HepG2 (cell line): Measurements from ENCODE around the gene GDF7. TPM values are rescaled to one million over a fixed set of nuclear protein-coding genes. Genes with fewer than 3 reads are reported as not detected.

ENCODE experiments used
- GPN1 ChIP-seq: sonication (generic); formaldehyde crosslinking; IDR thresholded peaks from 2 replicates; pipeline ENCODE4 v1.5.1; 2020; ENCODE audit warnings: missing genetic modification reagents, borderline replicate concordance
- NFATC3 ChIP-seq: sonication (generic); formaldehyde crosslinking; IDR thresholded peaks from 2 replicates; pipeline ENCODE4 v1.5.1; 2020; ENCODE audit warnings: mild to moderate bottlenecking, missing genetic modification reagents
- TFDP1 ChIP-seq: IDR thresholded peaks from 2 replicates; pipeline ENCODE4 v1.6.1; 2016; ENCODE audit warnings: missing compliant biosample characterization, missing genetic modification reagents, borderline replicate concordance
- THAP7 ChIP-seq: sonication (generic); formaldehyde crosslinking; IDR thresholded peaks from 2 replicates; pipeline ENCODE4 v1.8.1; 2023; ENCODE audit warnings: mild to moderate bottlenecking, missing genetic modification reagents
- TMF1 ChIP-seq: sonication (generic); formaldehyde crosslinking; IDR thresholded peaks from 2 replicates; pipeline ENCODE4 v1.8.1; 2022; ENCODE audit warnings: low read depth, missing genetic modification reagents
- ZBTB39 ChIP-seq: sonication (generic); formaldehyde crosslinking; IDR thresholded peaks from 2 replicates; pipeline ENCODE4 v1.5.0; 2020; ENCODE audit warnings: missing genetic modification reagents
- ZFP36 ChIP-seq: fragments of 150-350 bp; IDR thresholded peaks from 2 replicates; pipeline ENCODE4 v1.6.1; 2018; ENCODE audit warnings: borderline replicate concordance, low read length, low read depth; ENCODE audit not compliant: partially characterized antibody
- ZNF124 ChIP-seq: sonication (generic); formaldehyde crosslinking; IDR thresholded peaks from 2 replicates; pipeline ENCODE4 v1.4.0; 2020; ENCODE audit warnings: missing genetic modification reagents
- ZNF234 ChIP-seq: sonication (generic); formaldehyde crosslinking; conservative IDR thresholded peaks from 2 replicates; pipeline ENCODE4 v1.5.1; 2020; ENCODE audit warnings: mild to moderate bottlenecking, missing genetic modification reagents
- ZNF24 ChIP-seq: fragments of 450-650 bp; IDR thresholded peaks from 2 replicates; pipeline ENCODE4 v1.6.1; 2017; ENCODE audit warnings: antibody characterized with exemption, mild to moderate bottlenecking
- ZNF333 ChIP-seq: sonication (generic); formaldehyde crosslinking; IDR thresholded peaks from 2 replicates; pipeline ENCODE4 v1.4.0; 2020; ENCODE audit warnings: mild to moderate bottlenecking, missing genetic modification reagents, borderline replicate concordance
- ZNF431 ChIP-seq: sonication (generic); formaldehyde crosslinking; IDR thresholded peaks from 2 replicates; pipeline ENCODE4 v1.9.0; 2022; ENCODE audit warnings: missing genetic modification reagents, low read depth, mild to moderate bottlenecking, borderline replicate concordance
- ZNF44 ChIP-seq: sonication (generic); formaldehyde crosslinking; IDR thresholded peaks from 2 replicates; pipeline ENCODE4 v1.5.1; 2020; ENCODE audit warnings: mild to moderate bottlenecking, missing genetic modification reagents
- ZNF441 ChIP-seq: sonication (generic); formaldehyde crosslinking; IDR thresholded peaks from 2 replicates; pipeline ENCODE4 v1.7.0; 2021; ENCODE audit warnings: missing genetic modification reagents, borderline replicate concordance
- ZNF556 ChIP-seq: sonication (generic); formaldehyde crosslinking; IDR thresholded peaks from 2 replicates; pipeline ENCODE4 v1.4.0; 2020; ENCODE audit warnings: mild to moderate bottlenecking, missing genetic modification reagents, borderline replicate concordance
- ZNF629 ChIP-seq: sonication (generic); formaldehyde crosslinking; conservative IDR thresholded peaks from 2 replicates; pipeline ENCODE4 v1.5.0; 2020; ENCODE audit warnings: missing genetic modification reagents
- polyA plus RNA-seq, 8 experiments: library from polyadenylated mRNA; depleted of rRNA in 3 of 8; stranded (reverse) in 7 of 8; unstranded in 1 of 8; fragments of >200 nt; fragmentation: Illumina TruSeq in 4 of 8; extraction: Trizol in 4 of 8; gene quantifications; 2 replicates each; pipeline versions ENCODE4 v1.2.1 to v1.2.3, GENCODE V29; 2011 to 2016; ENCODE audit warnings: low read depth in 4 of 8, missing spikeins in 1 of 8, mixed read lengths in 1 of 8; ENCODE audit not compliant: insufficient read depth in 1 of 8
- total RNA-seq, 5 experiments: library from RNA; depleted of rRNA; stranded (reverse); fragments of >200 nt; fragmentation: Illumina TruSeq; extraction: Trizol; gene quantifications; 2 replicates each; pipeline ENCODE4 v1.2.3, GENCODE V29; 2016; ENCODE audit warnings: low read depth in 1 of 5
- TF ChIP-seq, protein P1 (sequence below): sonication (generic); formaldehyde crosslinking; IDR thresholded peaks from 2 replicates; pipeline ENCODE4 v1.8.0; 2022; ENCODE audit warnings: missing genetic modification reagents, mild to moderate bottlenecking, moderate library complexity, borderline replicate concordance
- TF ChIP-seq, protein P2 (sequence below): sonication (generic); formaldehyde crosslinking; IDR thresholded peaks from 2 replicates; pipeline ENCODE4 v1.8.0; 2022; ENCODE audit warnings: mild to moderate bottlenecking, missing genetic modification reagents, moderate library complexity
- TF ChIP-seq, protein P3 (sequence below): sonication (generic); formaldehyde crosslinking; IDR thresholded peaks from 2 replicates; pipeline ENCODE4 v1.4.0; 2020; ENCODE audit warnings: mild to moderate bottlenecking, missing genetic modification reagents

GDF7 gene
- total and polyA plus RNA-seq, 2 of the 13 experiments (the other 11 are each of a cell fraction or from before 2014, with no cell fraction given) = 1.6 to 15.0 TPM

GRCh38 chr2:20635675-20636584 lies 31.0 kb upstream of the GDF7 start (continued):
- TF ChIP-seq ZFP36 (peak; percentile 69), ZNF431 (CRISPR knock-in tag) (no peak), ZNF44 (CRISPR knock-in tag) (no peak), GPN1 (CRISPR knock-in tag) (no peak), TFDP1 (CRISPR knock-in tag) (peak; percentile 26; the same call in 1 of the 2 replicates), NFATC3 (no peak; the same call in 1 of the 2 replicates), ZNF441 (CRISPR knock-in tag) (peak; percentile 69; the same call in 1 of the 2 replicates), ZNF24 (no peak; the same call in 1 of the 2 replicates), ZNF333 (0 out of 2 replicates have a peak, but pooled peaks have one; percentile 61), THAP7 (CRISPR knock-in tag) (peak; percentile 80; the same call in 1 of the 2 replicates), ZNF629 (CRISPR knock-in tag) (peak; percentile 68), TMF1 (CRISPR knock-in tag) (no peak), ZNF556 (CRISPR knock-in tag) (peak; percentile 62; the same call in 1 of the 2 replicates), ZNF234 (CRISPR knock-in tag) (no peak), ZBTB39 (CRISPR knock-in tag) (no peak), ZNF124 (CRISPR knock-in tag) (peak; percentile 80; the same call in 1 of the 2 replicates)
- TF ChIP-seq, protein P1, sequence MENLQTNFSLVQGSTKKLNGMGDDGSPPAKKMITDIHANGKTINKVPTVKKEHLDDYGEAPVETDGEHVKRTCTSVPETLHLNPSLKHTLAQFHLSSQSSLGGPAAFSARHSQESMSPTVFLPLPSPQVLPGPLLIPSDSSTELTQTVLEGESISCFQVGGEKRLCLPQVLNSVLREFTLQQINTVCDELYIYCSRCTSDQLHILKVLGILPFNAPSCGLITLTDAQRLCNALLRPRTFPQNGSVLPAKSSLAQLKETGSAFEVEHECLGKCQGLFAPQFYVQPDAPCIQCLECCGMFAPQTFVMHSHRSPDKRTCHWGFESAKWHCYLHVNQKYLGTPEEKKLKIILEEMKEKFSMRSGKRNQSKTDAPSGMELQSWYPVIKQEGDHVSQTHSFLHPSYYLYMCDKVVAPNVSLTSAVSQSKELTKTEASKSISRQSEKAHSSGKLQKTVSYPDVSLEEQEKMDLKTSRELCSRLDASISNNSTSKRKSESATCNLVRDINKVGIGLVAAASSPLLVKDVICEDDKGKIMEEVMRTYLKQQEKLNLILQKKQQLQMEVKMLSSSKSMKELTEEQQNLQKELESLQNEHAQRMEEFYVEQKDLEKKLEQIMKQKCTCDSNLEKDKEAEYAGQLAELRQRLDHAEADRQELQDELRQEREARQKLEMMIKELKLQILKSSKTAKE = no peak
- TF ChIP-seq, protein P2, sequence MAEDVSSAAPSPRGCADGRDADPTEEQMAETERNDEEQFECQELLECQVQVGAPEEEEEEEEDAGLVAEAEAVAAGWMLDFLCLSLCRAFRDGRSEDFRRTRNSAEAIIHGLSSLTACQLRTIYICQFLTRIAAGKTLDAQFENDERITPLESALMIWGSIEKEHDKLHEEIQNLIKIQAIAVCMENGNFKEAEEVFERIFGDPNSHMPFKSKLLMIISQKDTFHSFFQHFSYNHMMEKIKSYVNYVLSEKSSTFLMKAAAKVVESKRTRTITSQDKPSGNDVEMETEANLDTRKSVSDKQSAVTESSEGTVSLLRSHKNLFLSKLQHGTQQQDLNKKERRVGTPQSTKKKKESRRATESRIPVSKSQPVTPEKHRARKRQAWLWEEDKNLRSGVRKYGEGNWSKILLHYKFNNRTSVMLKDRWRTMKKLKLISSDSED (CRISPR knock-in tag) = no peak
- TF ChIP-seq, protein P3, sequence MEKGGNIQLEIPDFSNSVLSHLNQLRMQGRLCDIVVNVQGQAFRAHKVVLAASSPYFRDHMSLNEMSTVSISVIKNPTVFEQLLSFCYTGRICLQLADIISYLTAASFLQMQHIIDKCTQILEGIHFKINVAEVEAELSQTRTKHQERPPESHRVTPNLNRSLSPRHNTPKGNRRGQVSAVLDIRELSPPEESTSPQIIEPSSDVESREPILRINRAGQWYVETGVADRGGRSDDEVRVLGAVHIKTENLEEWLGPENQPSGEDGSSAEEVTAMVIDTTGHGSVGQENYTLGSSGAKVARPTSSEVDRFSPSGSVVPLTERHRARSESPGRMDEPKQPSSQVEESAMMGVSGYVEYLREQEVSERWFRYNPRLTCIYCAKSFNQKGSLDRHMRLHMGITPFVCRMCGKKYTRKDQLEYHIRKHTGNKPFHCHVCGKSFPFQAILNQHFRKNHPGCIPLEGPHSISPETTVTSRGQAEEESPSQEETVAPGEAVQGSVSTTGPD = no peak
